H9 (cell line): ENCODE results near the gene ZNF521. TPM values are rescaled to one million over a fixed set of nuclear protein-coding genes. Genes with fewer than 3 reads are reported as not detected.

Source experiments
- DNase-seq: peaks from one replicate; pipeline ENCODE4 v3.0.0-alpha.2; 2017
- H2AFZ ChIP-seq: one replicate; pipeline ENCODE4 v1.6.1; 2013; ENCODE audit warnings: mild to moderate bottlenecking, low read length, control low read depth, moderate library complexity
- H2AK5ac ChIP-seq: 2 replicates; pipeline ENCODE4 v1.6.1; 2013; ENCODE audit warnings: low read length, control low read depth, mixed read lengths; ENCODE audit not compliant: insufficient read length
- H2BK120ac ChIP-seq: one replicate; pipeline ENCODE4 v1.6.1; 2013; ENCODE audit warnings: low read depth, mild to moderate bottlenecking, low read length, control low read depth, inconsistent platforms; ENCODE audit not compliant: poor library complexity, severe bottlenecking
- H2BK12ac ChIP-seq: 2 replicates; pipeline ENCODE4 v1.6.1; 2013; ENCODE audit warnings: low read length, control low read depth, mixed read lengths, low read depth; ENCODE audit not compliant: insufficient read length
- H2BK15ac ChIP-seq: 2 replicates; pipeline ENCODE4 v1.6.1; 2013; ENCODE audit warnings: low read depth, low read length, control low read depth
- H2BK20ac ChIP-seq: one replicate; pipeline ENCODE4 v1.6.1; 2013; ENCODE audit warnings: low read depth, mild to moderate bottlenecking, low read length, control low read depth, inconsistent platforms; ENCODE audit not compliant: poor library complexity, severe bottlenecking
- H2BK5ac ChIP-seq: 2 replicates; pipeline ENCODE4 v1.6.1; 2013; ENCODE audit warnings: low read length, control low read depth, mixed read lengths; ENCODE audit not compliant: insufficient read length
- H3K14ac ChIP-seq: 2 replicates; pipeline ENCODE4 v1.6.1; 2013; ENCODE audit warnings: low read length, control low read depth; ENCODE audit not compliant: insufficient read depth
- H3K18ac ChIP-seq: 2 replicates; pipeline ENCODE4 v1.6.1; 2013; ENCODE audit warnings: low read depth, mild to moderate bottlenecking, mixed read lengths, low read length, control low read depth; ENCODE audit not compliant: insufficient read length
- H3K23ac ChIP-seq: 2 replicates; pipeline ENCODE4 v1.6.1; 2013; ENCODE audit warnings: low read length, control low read depth, mixed read lengths, low read depth; ENCODE audit not compliant: insufficient read length
- H3K23me2 ChIP-seq: 2 replicates; pipeline ENCODE4 v1.6.1; 2013; ENCODE audit warnings: low read depth, mild to moderate bottlenecking, mixed read lengths, low read length, control low read depth; ENCODE audit not compliant: insufficient read length, poor library complexity, severe bottlenecking
- H3K27ac ChIP-seq: 2 replicates; pipeline ENCODE4 v1.5.1; 2013; ENCODE audit warnings: low read length, control low read depth, mixed read lengths, low read depth; ENCODE audit not compliant: insufficient read length
- H3K27me3 ChIP-seq: 2 replicates; pipeline ENCODE4 v1.6.1; 2013; ENCODE audit warnings: low read length, control low read depth, inconsistent platforms; ENCODE audit not compliant: insufficient read depth
- H3K4ac ChIP-seq: 2 replicates; pipeline ENCODE4 v1.6.1; 2013; ENCODE audit warnings: low read depth, mild to moderate bottlenecking, control low read depth, inconsistent platforms, low read length, moderate library complexity
- H3K4me1 ChIP-seq: 2 replicates; pipeline ENCODE4 v1.6.1; 2013; ENCODE audit warnings: low read length, control low read depth, inconsistent platforms; ENCODE audit not compliant: insufficient read depth
- H3K4me2 ChIP-seq: 2 replicates; pipeline ENCODE4 v1.6.1; 2013; ENCODE audit warnings: low read length, control low read depth, mixed read lengths; ENCODE audit not compliant: insufficient read length, insufficient read depth
- H3K56ac ChIP-seq: 2 replicates; pipeline ENCODE4 v1.6.1; 2013; ENCODE audit warnings: low read depth, mild to moderate bottlenecking, mixed read lengths, low read length, control low read depth; ENCODE audit not compliant: insufficient read length
- H3K79me1 ChIP-seq: 2 replicates; pipeline ENCODE4 v1.6.1; 2013; ENCODE audit warnings: low read depth, mild to moderate bottlenecking, moderate library complexity, low read length, control low read depth, inconsistent platforms; ENCODE audit not compliant: insufficient read depth, poor library complexity, severe bottlenecking
- H3K79me2 ChIP-seq: 2 replicates; pipeline ENCODE4 v1.6.1; 2013; ENCODE audit warnings: low read length, control low read depth, inconsistent platforms; ENCODE audit not compliant: insufficient read depth
- H3K9ac ChIP-seq: 2 replicates; pipeline ENCODE4 v1.6.1; 2013; ENCODE audit warnings: low read length, control low read depth, mixed read lengths; ENCODE audit not compliant: insufficient read length; ENCODE audit errors: extremely low read depth
- H3K9me3 ChIP-seq: one replicate; pipeline ENCODE4 v1.6.1; 2013; ENCODE audit warnings: low read depth, low read length, inconsistent platforms; ENCODE audit not compliant: control insufficient read depth
- H3T11ph ChIP-seq: one replicate; pipeline ENCODE4 v1.6.1; 2013; ENCODE audit warnings: mild to moderate bottlenecking, low read length, control low read depth, inconsistent platforms
- H4K20me1 ChIP-seq: one replicate; pipeline ENCODE4 v1.6.1; 2013; ENCODE audit not compliant: control insufficient read depth, insufficient read length, insufficient read depth
- H4K5ac ChIP-seq: 2 replicates; pipeline ENCODE4 v1.6.1; 2013; ENCODE audit warnings: low read depth, mild to moderate bottlenecking, mixed read lengths, low read length, control low read depth; ENCODE audit not compliant: insufficient read length
- H4K8ac ChIP-seq: replicated peaks from 2 replicates; pipeline ENCODE4 v1.6.1; 2013; ENCODE audit warnings: low read length, control low read depth, mixed read lengths, low read depth; ENCODE audit not compliant: insufficient read length
- H4K91ac ChIP-seq: 2 replicates; pipeline ENCODE4 v1.6.1; 2013; ENCODE audit warnings: low read depth, mild to moderate bottlenecking, moderate library complexity, mixed read lengths, low read length, control low read depth; ENCODE audit not compliant: insufficient read length
- H3K27ac Mint-ChIP-seq, 3 experiments: 2 replicates in 2 of 3; 3 replicates in 1 of 3; pipeline ENCODE4 v1.8.0; 2020 to 2021; ENCODE audit warnings: mixed read lengths in 3 of 3, mild to moderate bottlenecking in 1 of 3, moderate library complexity in 1 of 3
- H3K27me3 Mint-ChIP-seq: 2 replicates; pipeline ENCODE4 v1.8.0; 2021; ENCODE audit warnings: low read depth, mild to moderate bottlenecking, moderate library complexity, mixed read lengths
- H3K36me3 Mint-ChIP-seq, 3 experiments: 2 replicates in 2 of 3; 3 replicates in 1 of 3; pipeline ENCODE4 v1.8.0; 2020 to 2021; ENCODE audit warnings: low read depth in 3 of 3, mixed read lengths in 3 of 3; ENCODE audit not compliant: insufficient read depth in 1 of 3
- H3K4me1 Mint-ChIP-seq, 2 experiments: 2 replicates each; pipeline ENCODE4 v1.8.0; 2020; ENCODE audit warnings: mixed read lengths in 2 of 2
- H3K4me3 Mint-ChIP-seq, 2 experiments: 2 replicates in 1 of 2; 3 replicates in 1 of 2; pipeline ENCODE4 v1.8.0; 2020 to 2021; ENCODE audit warnings: mild to moderate bottlenecking in 2 of 2, mixed read lengths in 2 of 2, moderate library complexity in 1 of 2
- H3K9me3 Mint-ChIP-seq, 2 experiments: 2 replicates in 1 of 2; 3 replicates in 1 of 2; pipeline ENCODE4 v1.8.0; 2020; ENCODE audit warnings: mild to moderate bottlenecking in 2 of 2, mixed read lengths in 2 of 2, moderate library complexity in 1 of 2
- CTCF ChIP-seq: fragments of 200-600 bp; sonication (generic); conservative IDR thresholded peaks from 3 replicates; pipeline ENCODE4 v1.8.0; 2021; ENCODE audit warnings: antibody characterized with exemption, mild to moderate bottlenecking
- WGBS: extraction: QIAGEN DNeasy Blood & Tissue Kit; methylation state at CpG from one replicate; pipeline ENCODE4 v1.1.7; 2013; ENCODE audit warnings: missing lambda C conversion rate, low lambda C conversion rate, mixed read lengths; ENCODE audit not compliant: insufficient read length; ENCODE audit errors: extremely low coverage; 5-methylcytosine and 5-hydroxymethylcytosine counted together
- total RNA-seq: library from RNA; stranded (reverse); gene quantifications from 2 replicates; pipeline ENCODE4 v1.2.1, GENCODE V29; 2021

Gene ZNF521
- total RNA-seq, 1 experiment from 2014 or later, result 3.3 TPM

- H3K9ac ChIP-seq, result no peak overlapping the region
- H3K9me3 Mint-ChIP-seq, result no peaks in the 10 kb centered on the region
These were observed 117.1 kb downstream of the ZNF521 start for GRCh38 chr18:25234740-25235345.

More at GRCh38 chr18:25234740-25235345, 117.1 kb downstream of the ZNF521 start:
- Histone ChIP-seq H3K27ac (no peak overlapping the region), H3K23me2 (no peaks in the 10 kb centered on the region), H3K4ac (no peak overlapping the region), H2BK20ac (no peak overlapping the region), H2BK120ac (no peak overlapping the region), H3K14ac (no peak overlapping the region), H3K79me1 (no peaks in the 10 kb centered on the region), H3K23ac (no peak overlapping the region), H3K18ac (no peak overlapping the region), H3K9me3 (no peaks in the 10 kb centered on the region), H3K56ac (no peak overlapping the region), H3K27me3 (no peaks in the 10 kb centered on the region), H3T11ph (no peak overlapping the region), H2BK5ac (no peak overlapping the region), H4K91ac (no peak overlapping the region), H4K20me1 (no peaks in the 10 kb centered on the region), H3K4me2 (no peak overlapping the region), H2AFZ (no peak overlapping the region), H3K4me1 (no peaks in the 10 kb centered on the region), H4K5ac (no peak overlapping the region), H2BK12ac (no peak overlapping the region), H4K8ac (no peak overlapping the region), H2BK15ac (no peak overlapping the region), H3K79me2 (no peaks in the 10 kb centered on the region), H2AK5ac (no peak overlapping the region)
- H3K27ac Mint-ChIP-seq, result no peak overlapping the region
- WGBS, result no CpG with 5 or more reads among the region's 3 CpGs
- H3K4me1 Mint-ChIP-seq, result peaks cover 7 to 19% of the 10 kb centered on the region in 2 experiments
- DNase-seq, result no peak
- H3K36me3 Mint-ChIP-seq, result no peaks in the 10 kb centered on the region
- no peak overlapping the region for H3K4me3 Mint-ChIP-seq
- no peak for TF ChIP-seq CTCF
- H3K27me3 Mint-ChIP-seq, result no peaks in the 10 kb centered on the region
